ENCODE measurements around the gene LGR4.

The LGR4 gene

DNA sequence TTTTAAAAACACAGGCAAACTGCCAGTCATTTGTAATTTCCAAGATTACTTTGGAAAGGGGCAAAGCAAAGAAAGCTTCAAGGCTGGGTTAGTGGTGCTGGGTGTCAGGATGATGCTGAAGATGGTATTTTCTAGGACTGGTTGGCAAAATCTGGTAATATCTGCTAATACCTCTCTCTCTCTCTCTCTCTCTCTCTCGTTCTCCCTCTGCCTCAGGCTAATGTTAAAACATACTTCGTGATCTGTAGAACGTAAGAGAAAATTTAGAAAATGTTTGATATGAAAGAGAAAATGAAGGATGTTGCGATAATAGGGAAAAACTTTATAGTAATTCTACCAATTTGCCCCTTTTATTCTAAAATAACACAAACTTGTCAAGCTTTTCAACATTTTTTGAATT, 9.4 kb upstream of the LGR4 start:
- no peak overlapping the region for H3K27ac ChIP-seq (ENCODE audit: low read depth, low read length)
- H3K4me3 ChIP-seq (ENCODE audit: low read length), result no peak overlapping the region
- H3K79me2 ChIP-seq (ENCODE audit: control insufficient read depth, low read length), result no peaks in the 10 kb centered on the region
- TF ChIP-seq EZH2phosphoT487 (IDR thresholded peaks at IDR 0.05; ENCODE audit: borderline replicate concordance, low read length), result no peak
- TF ChIP-seq, protein P1, sequence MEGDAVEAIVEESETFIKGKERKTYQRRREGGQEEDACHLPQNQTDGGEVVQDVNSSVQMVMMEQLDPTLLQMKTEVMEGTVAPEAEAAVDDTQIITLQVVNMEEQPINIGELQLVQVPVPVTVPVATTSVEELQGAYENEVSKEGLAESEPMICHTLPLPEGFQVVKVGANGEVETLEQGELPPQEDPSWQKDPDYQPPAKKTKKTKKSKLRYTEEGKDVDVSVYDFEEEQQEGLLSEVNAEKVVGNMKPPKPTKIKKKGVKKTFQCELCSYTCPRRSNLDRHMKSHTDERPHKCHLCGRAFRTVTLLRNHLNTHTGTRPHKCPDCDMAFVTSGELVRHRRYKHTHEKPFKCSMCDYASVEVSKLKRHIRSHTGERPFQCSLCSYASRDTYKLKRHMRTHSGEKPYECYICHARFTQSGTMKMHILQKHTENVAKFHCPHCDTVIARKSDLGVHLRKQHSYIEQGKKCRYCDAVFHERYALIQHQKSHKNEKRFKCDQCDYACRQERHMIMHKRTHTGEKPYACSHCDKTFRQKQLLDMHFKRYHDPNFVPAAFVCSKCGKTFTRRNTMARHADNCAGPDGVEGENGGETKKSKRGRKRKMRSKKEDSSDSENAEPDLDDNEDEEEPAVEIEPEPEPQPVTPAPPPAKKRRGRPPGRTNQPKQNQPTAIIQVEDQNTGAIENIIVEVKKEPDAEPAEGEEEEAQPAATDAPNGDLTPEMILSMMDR (IDR thresholded peaks at IDR 0.05; ENCODE audit: low read depth, low read length, poor library complexity, severe bottlenecking), result no peak
- H3K9me2 ChIP-seq (replicated peaks; ENCODE audit: control insufficient read depth, low read length), result no peaks in the 10 kb centered on the region
- no peaks in the 10 kb centered on the region for H4K20me1 ChIP-seq (ENCODE audit: control insufficient read depth, insufficient read depth, low read depth, low read length)
- H3K4me2 ChIP-seq (ENCODE audit: low read length), result no peak overlapping the region
- no peaks in the 10 kb centered on the region for H3F3A ChIP-seq (ENCODE audit: control insufficient read depth, insufficient read depth)
- no peaks in the 10 kb centered on the region for H3K4me1 ChIP-seq (ENCODE audit: control insufficient read depth, low read length)
- H3K9me3 ChIP-seq (ENCODE audit: control insufficient read depth, insufficient read depth, low read length), result no peaks in the 10 kb centered on the region
- no peaks in the 10 kb centered on the region for H3K36me3 ChIP-seq (ENCODE audit: control insufficient read depth, low read length)
- H3K27me3 ChIP-seq (ENCODE audit: control insufficient read depth, low read length), result no peaks in the 10 kb centered on the region

DNA sequence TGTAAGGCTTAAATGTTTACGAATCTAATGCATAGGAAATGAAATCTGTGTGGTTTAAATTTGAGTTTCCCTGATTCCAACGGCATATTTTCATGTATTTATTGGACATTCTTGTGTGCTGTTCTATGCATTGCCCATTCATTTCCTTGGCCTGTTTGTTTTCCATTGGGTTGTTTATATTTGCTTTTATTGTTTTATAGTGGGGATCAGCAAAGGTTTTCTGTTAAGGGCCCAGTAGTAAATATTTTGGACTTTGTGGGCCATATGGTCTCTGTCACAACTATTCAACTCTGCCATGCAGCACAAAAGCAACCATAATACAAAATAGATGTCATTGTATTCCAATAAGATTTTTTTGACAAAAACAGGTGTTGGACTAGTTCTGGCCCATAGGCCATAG, 5.2 kb upstream of the LGR4 start:
- Histone ChIP-seq H4K20me1 (ENCODE audit: control insufficient read depth, insufficient read depth, low read depth, low read length) (no peaks in the 10 kb centered on the region), H3K4me3 (ENCODE audit: low read length) (no peak overlapping the region), H3K36me3 (ENCODE audit: control insufficient read depth, low read length) (no peaks in the 10 kb centered on the region), H3K27me3 (ENCODE audit: control insufficient read depth, low read length) (peaks cover 7% of the 10 kb centered on the region), H3K4me2 (ENCODE audit: low read length) (no peak overlapping the region), H3K79me2 (ENCODE audit: control insufficient read depth, low read length) (no peaks in the 10 kb centered on the region), H3K9me2 (replicated peaks; ENCODE audit: control insufficient read depth, low read length) (no peaks in the 10 kb centered on the region), H3K9me3 (ENCODE audit: control insufficient read depth, insufficient read depth, low read length) (no peaks in the 10 kb centered on the region), H3K27ac (ENCODE audit: low read depth, low read length) (no peak overlapping the region), H3F3A (ENCODE audit: control insufficient read depth, insufficient read depth) (0 out of 2 replicates have a peak, but pooled peaks cover 3% of the 10 kb centered on the region), H3K4me1 (ENCODE audit: control insufficient read depth, low read length) (no peaks in the 10 kb centered on the region)
- TF ChIP-seq, protein P1 (IDR thresholded peaks at IDR 0.05; ENCODE audit: low read depth, low read length, poor library complexity, severe bottlenecking), result no peak
- no peak for TF ChIP-seq EZH2phosphoT487 (IDR thresholded peaks at IDR 0.05; ENCODE audit: borderline replicate concordance, low read length)

DNA sequence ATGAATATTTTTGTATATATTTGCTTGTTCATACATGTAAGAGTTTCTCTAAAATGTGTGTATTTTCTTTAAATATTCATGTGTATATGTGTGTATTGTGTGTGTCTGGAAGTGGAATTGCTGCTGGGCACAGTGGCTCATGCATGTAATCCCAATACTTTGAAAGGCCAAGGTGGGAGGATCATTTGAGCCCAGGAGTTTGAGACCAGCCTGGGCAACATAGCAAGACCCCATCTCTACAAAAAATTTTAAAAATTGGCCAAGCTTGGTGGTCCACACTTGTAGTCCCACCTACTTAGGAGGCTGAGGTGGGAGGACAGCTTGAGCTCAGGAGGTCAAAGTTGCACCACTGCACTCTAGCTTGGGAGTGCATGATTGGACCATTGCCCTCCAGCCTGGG, 4.7 kb upstream of the LGR4 start:
- H3K79me2 ChIP-seq (ENCODE audit: control insufficient read depth, low read length), result no peaks in the 10 kb centered on the region
- no peak for TF ChIP-seq EZH2phosphoT487 (IDR thresholded peaks at IDR 0.05; ENCODE audit: borderline replicate concordance, low read length)
- TF ChIP-seq, protein P1 (IDR thresholded peaks at IDR 0.05; ENCODE audit: low read depth, low read length, poor library complexity, severe bottlenecking), result no peak
- H3K4me2 ChIP-seq (ENCODE audit: low read length), result no peak overlapping the region
- H3K4me1 ChIP-seq (ENCODE audit: control insufficient read depth, low read length), result peaks cover 4% of the 10 kb centered on the region; the same call in 1 of the 2 replicates
- H3K27me3 ChIP-seq (ENCODE audit: control insufficient read depth, low read length), result peaks cover 13% of the 10 kb centered on the region
- H4K20me1 ChIP-seq (ENCODE audit: control insufficient read depth, insufficient read depth, low read depth, low read length), result no peaks in the 10 kb centered on the region
- H3K36me3 ChIP-seq (ENCODE audit: control insufficient read depth, low read length), result no peaks in the 10 kb centered on the region
- 0 out of 2 replicates have a peak, but pooled peaks cover 3% of the 10 kb centered on the region for H3F3A ChIP-seq (ENCODE audit: control insufficient read depth, insufficient read depth)
- H3K9me3 ChIP-seq (ENCODE audit: control insufficient read depth, insufficient read depth, low read length), result no peaks in the 10 kb centered on the region
- H3K27ac ChIP-seq (ENCODE audit: low read depth, low read length), result no peak overlapping the region
- no peaks in the 10 kb centered on the region for H3K9me2 ChIP-seq (replicated peaks; ENCODE audit: control insufficient read depth, low read length)
- no peak overlapping the region for H3K4me3 ChIP-seq (ENCODE audit: low read length)

Measured in DOHH2 (cell line).